GM15510 (cell line): ENCODE measurements around the gene SPATS2.

Source experiments
- POLR2A ChIP-seq: IDR thresholded peaks from 3 replicates; pipeline ENCODE4 v1.6.1; 2011; ENCODE audit warnings: borderline replicate concordance; ENCODE audit not compliant: insufficient read length; ENCODE audit errors: extremely low read depth

Gene SPATS2

GRCh38 chr12:49524660-49525324 lies 157.5 kb downstream of the SPATS2 start:
- no peak for TF ChIP-seq POLR2A

- TF ChIP-seq POLR2A = no peak
Observed at GRCh38 chr12:49525942-49526341, 158.7 kb downstream of the SPATS2 start.

DNA sequence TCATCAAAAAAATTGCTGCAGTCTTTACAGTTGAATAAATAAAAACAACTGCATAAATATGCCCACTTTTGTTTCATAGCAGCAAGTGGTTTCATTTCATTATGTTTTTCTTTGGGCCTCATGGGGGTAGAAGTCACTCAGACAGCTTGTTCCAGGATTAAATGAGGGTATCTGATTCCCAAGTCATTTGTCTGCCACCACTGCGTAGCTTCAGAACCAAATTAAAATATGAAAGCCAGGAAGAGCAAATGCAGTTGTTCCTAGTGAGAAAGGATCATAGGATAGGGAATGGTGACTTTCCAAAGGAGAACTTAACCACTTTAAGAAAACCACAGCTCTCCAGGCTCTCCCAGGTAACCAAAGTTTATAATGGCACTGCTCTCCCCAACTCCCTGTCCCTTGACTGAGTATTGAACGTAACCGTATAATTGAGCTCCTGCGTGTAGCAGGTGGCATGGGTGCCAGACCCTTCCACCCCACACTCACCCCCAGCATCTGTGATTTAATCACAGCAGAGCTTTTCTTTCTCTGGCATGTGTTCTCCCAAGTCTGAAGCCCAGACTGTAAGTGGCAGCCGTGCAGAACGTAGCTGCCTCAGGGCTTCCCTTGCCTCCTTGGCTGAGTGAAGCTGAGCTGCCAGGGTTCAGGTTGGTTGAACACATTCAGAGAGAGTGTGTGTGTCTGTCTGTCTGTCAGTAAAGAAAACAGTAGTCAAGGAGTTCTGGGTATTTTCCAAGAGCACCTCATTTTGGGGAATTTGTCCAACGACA lies 160.3 kb downstream of the SPATS2 start:
- TF ChIP-seq POLR2A = no peak

GRCh38 chr12:49529414-49529813 lies 162.2 kb downstream of the SPATS2 start:
- no peak for TF ChIP-seq POLR2A

- TF ChIP-seq POLR2A = no peak
Observed at GRCh38 chr12:49531745-49532144, 164.5 kb downstream of the SPATS2 start.

- no peak for TF ChIP-seq POLR2A
Observed at GRCh38 chr12:49533331-49533730, 166.1 kb downstream of the SPATS2 start.

DNA sequence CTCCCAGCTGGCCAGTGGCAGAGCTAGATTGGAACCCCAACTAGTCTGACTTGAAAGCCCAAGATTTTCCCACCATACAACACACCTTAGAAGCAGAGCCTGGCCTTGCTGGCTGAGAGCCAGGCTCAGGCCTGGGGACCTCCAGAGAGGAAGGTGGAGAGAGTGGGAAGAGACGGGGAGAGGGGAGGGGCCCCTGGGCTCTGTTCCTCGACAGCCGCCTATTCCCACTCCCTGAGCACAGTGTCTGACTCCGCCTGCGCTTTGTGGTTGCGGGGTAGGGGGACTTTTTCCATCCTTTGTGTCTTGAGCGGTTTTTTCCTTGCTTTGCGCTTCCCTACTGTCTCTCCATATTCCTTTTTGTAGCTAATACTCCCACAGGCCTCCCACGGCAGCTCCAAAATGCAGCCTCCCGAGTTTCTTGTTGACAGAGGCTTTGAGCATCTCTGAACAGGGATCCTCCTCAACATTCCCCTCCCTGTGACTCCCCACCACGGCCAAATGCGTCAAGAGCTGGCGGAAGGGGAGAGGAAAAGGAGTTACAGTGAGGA lies 167.5 kb downstream of the SPATS2 start:
- TF ChIP-seq POLR2A = no peak

DNA sequence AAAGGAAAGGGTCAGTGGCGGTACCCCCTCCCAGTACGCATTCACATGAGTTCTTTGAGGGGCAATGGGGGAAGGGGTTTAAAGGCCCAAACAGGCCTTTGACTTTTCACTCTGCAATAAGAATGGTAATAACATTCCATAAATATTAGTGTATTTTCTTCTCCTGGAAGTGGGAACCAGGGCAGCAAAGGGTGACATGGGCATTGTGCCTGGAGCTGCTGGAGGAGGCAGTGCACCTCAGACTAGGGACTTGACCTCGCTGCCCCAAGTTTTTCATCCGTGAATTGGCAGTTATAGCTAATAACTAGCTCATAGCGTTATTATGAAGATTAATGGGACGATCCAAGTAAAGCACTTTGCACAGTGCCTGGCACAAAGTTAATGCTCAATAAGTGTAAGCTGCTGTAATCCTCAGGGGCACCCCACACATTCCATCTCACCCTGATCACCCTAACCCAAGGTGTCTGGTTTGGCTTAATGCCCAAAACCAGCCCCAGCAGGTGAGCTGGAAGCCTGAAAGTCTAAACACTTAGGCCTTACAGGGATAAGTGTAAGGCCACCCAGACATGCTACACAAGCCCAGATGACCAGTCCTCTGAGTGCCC lies 168.8 kb downstream of the SPATS2 start:
- no peak for TF ChIP-seq POLR2A

DNA sequence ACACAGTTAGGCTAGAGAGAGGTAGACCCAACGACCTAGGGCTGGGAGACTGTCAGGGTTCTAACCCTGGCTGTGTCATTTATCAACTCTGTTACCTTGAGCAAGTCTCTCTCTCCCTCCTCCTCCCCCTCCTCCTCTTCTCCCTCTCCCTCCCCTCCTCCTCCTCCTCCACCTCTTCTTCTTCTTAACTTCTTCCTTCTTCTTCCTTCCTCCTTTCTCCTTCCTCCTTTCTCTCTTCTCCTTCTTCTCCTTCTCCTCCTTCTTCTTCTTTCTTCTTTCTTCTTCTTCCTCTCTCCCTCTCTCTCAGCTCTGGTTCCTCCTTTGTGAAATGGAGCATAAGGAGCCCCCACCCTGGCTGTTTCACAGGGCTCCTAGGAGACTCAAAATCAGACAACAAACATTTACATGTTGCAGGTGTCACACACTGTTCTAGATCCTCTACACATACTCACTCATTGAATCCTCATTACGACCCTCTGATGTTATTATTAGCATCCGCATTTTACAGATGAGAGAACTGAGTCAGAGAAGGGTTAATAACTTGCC lies 169.3 kb downstream of the SPATS2 start:
- no peak for TF ChIP-seq POLR2A

DNA sequence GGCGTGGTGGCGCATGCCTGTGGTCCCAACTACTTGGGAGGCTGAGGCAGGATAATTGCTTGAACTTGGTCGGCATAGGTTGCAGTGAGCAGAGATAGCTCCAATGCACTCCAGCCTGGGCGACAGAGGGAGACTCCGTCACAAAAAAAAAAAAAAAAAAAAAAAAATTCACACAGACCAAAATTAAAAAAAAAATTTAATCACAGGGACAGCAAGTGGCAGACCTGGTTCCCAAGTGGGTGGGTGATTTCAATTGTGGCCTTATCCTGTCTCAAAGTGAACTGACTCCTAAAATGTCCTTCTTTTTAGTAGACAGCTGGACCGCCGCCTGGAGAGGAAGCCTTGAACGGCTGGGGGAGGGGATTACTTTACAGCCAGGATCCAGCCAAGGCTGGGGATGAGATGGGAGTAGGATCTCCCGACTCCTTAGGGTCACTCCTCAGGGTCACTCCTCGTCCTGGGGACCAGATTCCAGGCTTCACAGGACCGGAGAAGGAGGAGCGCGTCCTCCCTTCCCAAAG lies 170.0 kb downstream of the SPATS2 start:
- TF ChIP-seq POLR2A = no peak

DNA sequence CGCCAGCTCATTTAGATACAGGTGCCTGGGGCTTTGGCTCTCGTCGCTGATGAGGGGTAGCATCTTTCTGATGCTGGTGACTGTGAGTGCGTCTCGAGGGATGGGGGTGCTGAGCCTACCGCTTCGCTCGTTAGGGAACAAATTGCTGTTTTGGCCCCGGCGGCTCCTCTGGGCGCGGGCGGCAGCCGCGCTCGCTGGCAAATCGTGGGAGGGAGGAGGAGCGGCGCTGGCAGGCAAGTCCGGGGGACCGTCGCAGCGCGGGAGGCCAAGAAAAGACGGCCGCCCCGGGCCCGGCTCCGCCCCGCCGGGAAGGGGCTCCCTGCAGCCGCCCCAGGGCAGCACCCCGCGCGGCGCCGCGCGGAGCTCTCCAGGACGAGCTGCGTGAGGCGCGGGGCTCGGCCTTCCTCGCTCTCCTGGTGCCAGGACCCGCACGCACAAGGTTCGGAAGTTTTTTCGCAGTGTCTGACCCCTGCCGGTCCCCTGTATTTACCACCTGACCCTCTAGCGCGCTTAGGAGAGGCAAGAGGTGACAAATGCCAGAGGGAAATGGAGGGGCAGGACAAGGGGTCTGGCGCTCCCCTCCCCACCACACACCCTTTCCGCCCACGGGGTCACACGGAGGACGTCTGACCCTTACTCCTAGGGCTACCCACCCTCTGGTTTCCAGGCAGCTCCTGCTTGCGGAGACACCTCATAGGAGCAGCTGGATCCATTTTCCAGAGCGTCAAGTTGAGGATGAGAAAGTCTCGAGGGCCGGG lies 170.7 kb downstream of the SPATS2 start:
- no peak for TF ChIP-seq POLR2A

GRCh38 chr12:49538510-49539403 lies 171.5 kb downstream of the SPATS2 start, which contains the start of gene KCNH3:
KCNH3 (plus strand) TSS chr12:49539030; CDS start chr12:49539417, 387 bp downstream.
- TF ChIP-seq POLR2A = no peak

DNA sequence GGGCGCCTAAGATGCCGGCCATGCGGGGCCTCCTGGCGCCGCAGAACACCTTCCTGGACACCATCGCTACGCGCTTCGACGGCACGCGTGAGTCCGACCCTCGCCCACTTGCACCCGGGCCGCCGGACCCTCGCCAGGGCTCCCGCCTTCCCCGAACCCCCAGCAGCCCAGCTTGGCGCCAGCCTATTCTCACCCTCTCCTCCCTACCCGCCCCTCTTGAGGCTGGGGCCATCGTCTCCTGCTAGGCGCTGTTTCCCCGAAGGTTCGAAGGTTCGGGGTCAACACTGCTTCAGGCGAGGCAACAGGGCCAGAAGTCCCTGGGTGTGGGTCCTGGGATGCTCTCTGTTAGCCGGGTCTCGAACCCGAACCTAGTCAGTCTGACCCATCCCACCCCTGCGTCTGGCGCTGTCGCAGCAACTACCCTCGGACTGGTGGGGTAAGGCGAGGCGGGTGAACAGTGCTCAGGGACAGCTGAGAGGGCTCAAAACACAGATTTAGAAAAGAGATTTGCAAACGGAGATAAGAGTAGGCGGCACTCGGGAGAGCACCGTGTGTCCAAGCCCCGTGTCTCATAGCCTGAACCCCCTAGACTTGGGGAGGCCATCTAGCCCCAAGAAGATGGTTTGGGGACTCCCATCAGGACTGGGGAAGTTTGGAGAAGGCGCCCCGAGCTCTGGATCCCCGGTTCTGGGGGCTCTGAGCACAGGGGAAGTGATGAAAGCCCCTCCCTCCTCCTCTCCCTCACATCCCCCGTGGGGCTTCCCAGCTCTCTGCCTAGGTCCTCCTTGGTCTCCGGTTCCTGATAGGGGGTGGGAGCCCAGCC lies 172.4 kb downstream of the SPATS2 start:
- TF ChIP-seq POLR2A = no peak
